Measurements from ENCODE around the gene MMADHC. TPM values are rescaled to one million over a fixed set of nuclear protein-coding genes. Genes with fewer than 3 reads are reported as not detected.
A peak's percentile ranks its signal among the peaks of the same experiment; 100 is the strongest.

MMADHC gene
- total and polyA plus RNA-seq, 2 experiments from 2014 or later: 138 to 158 TPM

- Histone ChIP-seq H3K4me1 (ENCODE audit: insufficient read depth) (peaks cover 13% of the 10 kb centered on the region), H3K9me3 (ENCODE audit: low read depth) (no peaks in the 10 kb centered on the region), H3K27ac (peak overlapping the region; percentile 99), H4K20me1 (ENCODE audit: insufficient read depth, poor library complexity, severe bottlenecking) (peaks cover 27% of the 10 kb centered on the region), H3K79me2 (peaks cover 59% of the 10 kb centered on the region), H3K27me3 (no peaks in the 10 kb centered on the region), H2AFZ (peak overlapping the region; percentile 60), H3K9me2 (replicated peaks; ENCODE audit: insufficient read depth) (no peaks in the 10 kb centered on the region), H3K36me3 (replicated peaks; ENCODE audit: insufficient read depth, low read depth) (no peaks in the 10 kb centered on the region), H3K4me3 (peak overlapping the region; percentile 75), H3K4me2 (peak overlapping the region; percentile 82)
- WGBS (ENCODE audit: low lambda C conversion rate, missing lambda C conversion rate): 0% methylated on average over 7 of the region's 7 CpGs
- no peak for DNase-seq (ENCODE audit: low spot score)
- TF ChIP-seq CTCF (IDR thresholded peaks at IDR 0.05; ENCODE audit: poor library complexity) (no peak), EZH2 (IDR thresholded peaks at IDR 0.05; ENCODE audit: borderline replicate concordance) (no peak), EZH2phosphoT487 (IDR thresholded peaks at IDR 0.05; ENCODE audit: low read depth, severe bottlenecking, unreplicated experiment) (no peak)
Observed at GRCh38 chr2:149586898-149587219, 716 bp downstream of the MMADHC start.

- peak overlapping the region; percentile 99 for H3K27ac ChIP-seq
- peaks cover 13% of the 10 kb centered on the region for H3K4me1 ChIP-seq (ENCODE audit: insufficient read depth)
- H3K4me3 ChIP-seq: peak overlapping the region; percentile 75
Observed at GRCh38 chr2:149586063-149586462, 1.5 kb downstream of the MMADHC start.

GRCh38 chr2:149585166-149585885, 2.2 kb downstream of the MMADHC start:
- Histone ChIP-seq H3K9me2 (replicated peaks; ENCODE audit: insufficient read depth) (no peaks in the 10 kb centered on the region), H2AFZ (no peak overlapping the region), H3K79me2 (peaks cover 66% of the 10 kb centered on the region), H3K9me3 (ENCODE audit: low read depth) (no peaks in the 10 kb centered on the region), H3K27ac (peak overlapping the region; percentile 99), H3K4me1 (ENCODE audit: insufficient read depth) (peaks cover 13% of the 10 kb centered on the region), H4K20me1 (ENCODE audit: insufficient read depth, poor library complexity, severe bottlenecking) (peaks cover 27% of the 10 kb centered on the region), H3K4me3 (peak overlapping the region; percentile 75), H3K4me2 (peak overlapping the region; percentile 82), H3K36me3 (replicated peaks; ENCODE audit: insufficient read depth, low read depth) (no peaks in the 10 kb centered on the region), H3K27me3 (no peaks in the 10 kb centered on the region)
- 83% methylated on average over 2 of the region's 2 CpGs for WGBS (ENCODE audit: low lambda C conversion rate, missing lambda C conversion rate)
- TF ChIP-seq CTCF (IDR thresholded peaks at IDR 0.05; ENCODE audit: poor library complexity): no peak
- no peak for DNase-seq (ENCODE audit: low spot score)

More at GRCh38 chr2:149586063-149586462, 1.5 kb downstream of the MMADHC start:
- H3K4me2 ChIP-seq: peak overlapping the region; percentile 82
- peaks cover 27% of the 10 kb centered on the region for H4K20me1 ChIP-seq (ENCODE audit: insufficient read depth, poor library complexity, severe bottlenecking)
- H3K79me2 ChIP-seq: peaks cover 61% of the 10 kb centered on the region
- H3K27me3 ChIP-seq: no peaks in the 10 kb centered on the region
- no peak for DNase-seq (ENCODE audit: low spot score)
- no peak for TF ChIP-seq EZH2phosphoT487 (IDR thresholded peaks at IDR 0.05; ENCODE audit: low read depth, severe bottlenecking, unreplicated experiment)
- TF ChIP-seq EZH2 (IDR thresholded peaks at IDR 0.05; ENCODE audit: borderline replicate concordance): no peak
- TF ChIP-seq CTCF (IDR thresholded peaks at IDR 0.05; ENCODE audit: poor library complexity): no peak
- H3K36me3 ChIP-seq (replicated peaks; ENCODE audit: insufficient read depth, low read depth): no peaks in the 10 kb centered on the region
- H3K9me2 ChIP-seq (replicated peaks; ENCODE audit: insufficient read depth): no peaks in the 10 kb centered on the region
- H3K9me3 ChIP-seq (ENCODE audit: low read depth): no peaks in the 10 kb centered on the region
- no peak overlapping the region for H2AFZ ChIP-seq
- 41% methylated on average over 3 of the region's 3 CpGs for WGBS (ENCODE audit: low lambda C conversion rate, missing lambda C conversion rate)

Measured in hepatocyte (in vitro differentiated cells).